Inflammatory macrophage (primary cell): ENCODE data around the gene TP53TG5.

ENCODE experiments used
- DNase-seq, 2 donors: peaks; one replicate each; pipeline ENCODE4 v3.0.0-alpha.2; 2020 to 2022

The TP53TG5 gene

GRCh38 chr20:45345104-45345936 is 32.8 kb downstream of the TP53TG5 start:
- DNase-seq: no peak

- peak; percentile 76 to 85 for DNase-seq
Measured at GRCh38 chr20:45344168-45344860, 33.8 kb downstream of the TP53TG5 start.

DNA sequence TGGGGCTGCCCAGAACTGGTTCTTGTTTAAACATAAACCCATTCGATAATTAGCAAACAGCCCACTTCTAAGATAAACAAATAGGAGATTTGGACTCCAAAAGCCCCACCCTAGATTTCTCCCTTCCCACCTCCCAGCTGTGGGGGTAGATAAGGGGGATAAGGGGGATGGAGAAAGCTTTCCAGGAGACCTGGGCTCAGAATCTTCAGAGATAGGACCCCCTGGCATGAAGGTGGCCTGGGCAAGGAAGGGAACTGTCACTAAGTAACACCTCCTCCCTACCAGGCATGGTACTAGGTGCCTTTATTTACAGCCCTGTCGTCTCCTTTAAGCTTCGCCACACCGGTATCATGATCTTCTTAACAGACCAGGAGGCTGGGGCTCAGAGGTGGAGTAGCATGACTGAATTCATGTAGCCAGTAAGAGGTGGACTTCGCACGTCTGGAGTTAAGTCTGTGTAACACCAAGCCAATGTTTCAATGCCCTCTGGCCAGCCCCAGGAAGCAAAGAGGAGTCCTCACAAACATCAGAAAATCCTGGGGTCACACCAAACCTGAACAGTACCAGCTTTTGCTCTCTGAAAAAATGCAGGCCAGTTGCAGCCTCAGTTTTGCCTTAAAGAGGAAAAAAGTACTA is 34.5 kb downstream of the TP53TG5 start:
- no peak for DNase-seq

DNA sequence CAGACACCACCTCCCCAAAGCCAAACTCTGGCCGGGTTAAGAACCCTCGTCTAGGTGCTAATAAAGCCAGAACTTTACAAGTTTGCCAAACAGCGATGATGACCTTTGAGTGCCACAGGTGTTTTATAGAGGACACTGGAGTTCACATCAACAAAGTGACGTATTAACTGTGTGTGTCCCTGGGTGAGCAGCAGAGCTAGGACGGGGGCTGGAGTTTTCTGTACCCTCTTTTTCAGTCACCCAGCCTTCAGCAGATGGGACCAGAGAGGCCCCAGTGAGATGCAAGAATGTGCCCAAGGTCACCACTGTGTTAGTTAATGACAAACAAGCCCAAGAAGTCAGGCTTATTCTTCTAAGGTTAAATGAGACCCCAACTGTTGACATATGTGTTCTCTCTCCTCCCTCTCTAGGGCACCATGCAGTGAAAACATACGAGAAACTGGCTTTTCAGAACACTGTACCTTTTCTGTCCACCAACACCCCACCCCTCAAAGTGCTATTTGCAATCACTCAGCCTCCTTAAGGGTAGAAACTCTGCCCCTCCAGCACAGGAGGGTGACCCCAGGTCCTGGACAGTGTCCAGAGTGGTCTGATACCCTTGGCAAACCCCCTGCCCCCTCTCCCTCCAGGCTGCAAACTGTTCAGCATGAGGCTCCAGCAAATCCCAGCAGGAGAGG is 35.1 kb downstream of the TP53TG5 start:
- DNase-seq: no peak

- DNase-seq: no peak
Measured at GRCh38 chr20:45341939-45342854, 35.9 kb downstream of the TP53TG5 start.

GRCh38 chr20:45341579-45341938 is 36.6 kb downstream of the TP53TG5 start:
- no peak for DNase-seq

DNA sequence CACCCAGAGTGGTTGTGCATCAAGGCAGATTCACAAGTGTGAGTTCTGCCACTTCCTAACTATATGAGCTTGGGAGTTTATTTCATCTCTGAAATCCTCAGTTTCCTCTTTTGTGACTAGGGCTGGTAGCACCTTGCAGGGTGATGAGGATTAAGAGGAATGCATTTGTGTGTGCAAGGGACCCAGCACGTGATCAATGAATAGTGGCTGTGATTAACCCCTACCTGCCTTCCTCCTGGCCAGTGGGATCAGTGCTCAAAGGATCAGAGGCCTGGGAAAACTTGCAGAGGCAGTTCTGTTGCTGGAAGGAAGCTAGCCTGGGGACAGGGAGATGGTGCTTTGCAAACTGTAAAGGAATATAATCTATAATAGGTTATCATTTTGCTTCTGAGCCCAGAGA is 37.2 kb downstream of the TP53TG5 start:
- no peak for DNase-seq

DNA sequence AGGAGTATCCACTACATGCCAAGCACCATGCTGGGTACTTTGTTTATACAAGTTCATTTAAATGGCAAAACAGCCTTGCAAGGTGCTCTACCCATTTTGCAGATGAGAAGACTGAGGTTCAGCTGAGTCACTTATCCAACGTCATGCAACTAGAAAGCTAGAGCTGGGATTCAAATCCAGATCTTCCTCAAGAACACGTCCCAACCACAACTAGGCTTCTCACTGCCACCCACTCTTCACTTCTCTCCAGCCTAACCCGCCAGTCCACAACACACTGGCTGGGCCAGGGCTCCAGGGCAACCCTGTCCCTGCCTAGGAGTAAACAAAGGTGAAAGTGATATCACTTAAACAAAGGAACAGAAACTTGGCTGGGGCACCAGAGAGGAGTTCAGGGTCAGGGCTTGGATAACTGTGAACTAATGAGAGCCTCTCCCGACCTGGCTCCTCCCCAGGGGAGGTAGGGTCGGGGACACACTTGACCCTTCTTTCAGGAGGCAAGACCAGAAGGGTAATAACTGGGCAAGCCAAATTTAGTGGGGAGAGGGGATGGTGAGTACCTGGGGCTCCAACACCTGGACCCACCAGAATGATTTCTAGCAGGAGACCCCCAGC is 37.8 kb downstream of the TP53TG5 start:
- no peak for DNase-seq

DNA sequence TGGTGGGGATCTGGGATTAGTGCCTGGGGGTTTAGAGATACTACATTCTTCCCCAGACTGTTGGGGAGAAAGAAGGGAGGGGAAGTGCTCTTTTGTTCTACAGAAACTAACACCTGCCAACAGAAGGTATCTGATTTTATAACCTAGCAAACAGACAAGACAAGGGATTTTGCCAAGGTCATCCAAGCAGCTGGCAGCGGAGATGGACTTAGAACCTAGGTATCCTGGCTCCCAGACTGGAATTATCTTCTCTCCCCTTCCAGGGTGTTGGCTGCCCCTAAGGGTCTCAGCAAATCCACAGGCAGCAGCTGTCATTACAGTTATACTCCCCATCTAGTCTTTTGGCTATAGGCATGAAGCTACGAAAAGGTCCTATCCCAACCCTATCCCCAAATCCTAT is 38.3 kb downstream of the TP53TG5 start:
- no peak for DNase-seq

DNA sequence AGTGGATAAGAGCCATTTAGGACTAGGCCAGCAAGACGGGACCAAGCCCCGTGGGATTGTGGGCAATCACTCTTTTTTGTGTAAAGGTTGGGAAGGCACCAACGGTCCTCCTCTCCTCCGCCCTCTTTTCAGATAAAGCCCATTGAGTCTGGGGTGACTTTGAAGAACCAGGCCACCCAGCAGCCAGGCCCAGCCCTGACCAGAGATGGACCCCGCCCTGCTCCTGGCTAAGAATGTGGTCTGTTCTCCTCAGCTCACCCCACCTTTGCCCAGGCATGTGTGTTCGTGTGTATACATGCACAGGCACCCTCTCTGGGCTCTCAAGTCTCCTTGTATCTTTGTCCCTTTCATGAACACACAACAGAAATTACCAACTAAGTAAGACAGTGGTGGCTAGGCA is 39.0 kb downstream of the TP53TG5 start:
- no peak for DNase-seq

GRCh38 chr20:45338121-45339030 is 39.7 kb downstream of the TP53TG5 start:
- no peak for DNase-seq

- DNase-seq: peak in 1 of 2 donors; percentile 2
Measured at GRCh38 chr20:45337367-45338120, 40.6 kb downstream of the TP53TG5 start.

- DNase-seq: peak in 1 of 2 donors; percentile 1
Measured at GRCh38 chr20:45336530-45337366, 41.4 kb downstream of the TP53TG5 start.

GRCh38 chr20:45330476-45330875 is 47.6 kb downstream of the TP53TG5 start:
- no peak for DNase-seq

GRCh38 chr20:45329497-45330319 is 48.4 kb downstream of the TP53TG5 start:
- no peak for DNase-seq

- DNase-seq: no peak
Measured at GRCh38 chr20:45328451-45328850, 49.7 kb downstream of the TP53TG5 start.

- DNase-seq: no peak
Measured at GRCh38 chr20:45325371-45325770, 52.8 kb downstream of the TP53TG5 start.

- DNase-seq: no peak
Measured at GRCh38 chr20:45323731-45324130, 54.4 kb downstream of the TP53TG5 start.
